GM23248 (cell line): ENCODE measurements around the gene RGS19. TPM values are rescaled to one million over a fixed set of nuclear protein-coding genes. Genes with fewer than 3 reads are reported as not detected.

ENCODE experiments used
- DNase-seq: peaks from one replicate; pipeline ENCODE4 v3.0.0-alpha.2; 2015
- H2AFZ ChIP-seq: fragments of 200-600 bp; sonication (generic); 2 replicates; pipeline ENCODE4 v1.6.1; 2016; ENCODE audit warnings: antibody characterized with exemption
- H3F3A ChIP-seq: fragments of 200-600 bp; sonication (generic); 2 replicates; pipeline ENCODE4 v1.6.1; 2016; ENCODE audit warnings: mild to moderate bottlenecking, antibody characterized with exemption, mixed run types; ENCODE audit not compliant: insufficient read depth
- H3K27ac ChIP-seq: fragments of 200-600 bp; sonication (generic); 2 replicates; pipeline ENCODE4 v1.5.1; 2016; ENCODE audit warnings: mild to moderate bottlenecking
- H3K27me3 ChIP-seq: fragments of 200-600 bp; sonication (generic); replicated peaks from 2 replicates; pipeline ENCODE4 v1.6.1; 2016; ENCODE audit warnings: mild to moderate bottlenecking; ENCODE audit not compliant: insufficient read depth
- H3K36me3 ChIP-seq: fragments of 200-600 bp; sonication (generic); 2 replicates; pipeline ENCODE4 v1.6.1; 2016; ENCODE audit warnings: low read depth, mild to moderate bottlenecking
- H3K4me1 ChIP-seq: fragments of 200-600 bp; sonication (generic); 2 replicates; pipeline ENCODE4 v1.6.1; 2016; ENCODE audit warnings: mild to moderate bottlenecking; ENCODE audit not compliant: insufficient read depth
- H3K4me2 ChIP-seq: fragments of 200-600 bp; sonication (generic); one replicate; pipeline ENCODE4 v1.6.1; 2016; ENCODE audit warnings: mild to moderate bottlenecking; ENCODE audit not compliant: unreplicated experiment
- H3K4me3 ChIP-seq: fragments of 200-600 bp; sonication (generic); 2 replicates; pipeline ENCODE4 v1.5.1; 2016; ENCODE audit warnings: mild to moderate bottlenecking
- H3K79me2 ChIP-seq: fragments of 200-600 bp; sonication (generic); 2 replicates; pipeline ENCODE4 v1.6.1; 2016; ENCODE audit warnings: mild to moderate bottlenecking; ENCODE audit not compliant: insufficient read depth
- H3K9ac ChIP-seq: fragments of 200-600 bp; sonication (generic); 2 replicates; pipeline ENCODE4 v1.6.1; 2016; ENCODE audit warnings: mild to moderate bottlenecking
- H3K9me2 ChIP-seq: fragments of 200-600 bp; sonication (generic); 2 replicates; pipeline ENCODE4 v1.6.1; 2016; ENCODE audit warnings: mixed run types, mild to moderate bottlenecking, moderate library complexity; ENCODE audit not compliant: insufficient read depth
- H3K9me3 ChIP-seq: fragments of 200-600 bp; sonication (generic); one replicate; pipeline ENCODE4 v1.6.1; 2017; ENCODE audit warnings: low read depth
- H4K20me1 ChIP-seq: fragments of 200-600 bp; sonication (generic); 2 replicates; pipeline ENCODE4 v1.6.0; 2016; ENCODE audit not compliant: insufficient read depth
- EZH2 ChIP-seq: fragments of 200-600 bp; sonication (generic); IDR thresholded peaks from 2 replicates; pipeline ENCODE4 v1.6.1; 2018; ENCODE audit warnings: antibody characterized with exemption, mild to moderate bottlenecking; ENCODE audit not compliant: insufficient read depth, poor library complexity, severe bottlenecking
- EZH2phosphoT487 ChIP-seq: fragments of 200-600 bp; sonication (generic); IDR thresholded peaks from 2 replicates; pipeline ENCODE4 v1.6.1; 2018; ENCODE audit warnings: antibody characterized with exemption, moderate library complexity, mild to moderate bottlenecking, low read depth; ENCODE audit not compliant: insufficient read depth
- WGBS, 2 experiments: methylation state at CpG; one replicate each; pipeline ENCODE4 v1.1.6; 2015 to 2017; ENCODE audit warnings: low lambda C conversion rate in 2 of 2, low coverage in 1 of 2; ENCODE audit errors: missing lambda C conversion rate in 2 of 2; 5-methylcytosine and 5-hydroxymethylcytosine counted together
- in situ Hi-C: fragments of 300-500 bp; cut with MboI; formaldehyde crosslinking; loops from 2 replicates; pipeline ENCODE4 v1.15.0; 2020
- polyA plus RNA-seq: library from polyadenylated mRNA; unstranded; fragments of >200 nt; fragmentation: Nextera tagmentation; extraction: Ambion mirVana; gene quantifications from 2 replicates; pipeline ENCODE4 v1.2.1, GENCODE V29; 2016
- total RNA-seq: library from RNA; depleted of rRNA; stranded (reverse); fragments of >200 nt; shearing (Covaris generic); gene quantifications from 2 replicates; pipeline ENCODE4 v1.2.3, GENCODE V29; 2014

The RGS19 gene
- total and polyA plus RNA-seq, 2 experiments from 2014 or later, result 13.2 to 18.7 TPM

DNA sequence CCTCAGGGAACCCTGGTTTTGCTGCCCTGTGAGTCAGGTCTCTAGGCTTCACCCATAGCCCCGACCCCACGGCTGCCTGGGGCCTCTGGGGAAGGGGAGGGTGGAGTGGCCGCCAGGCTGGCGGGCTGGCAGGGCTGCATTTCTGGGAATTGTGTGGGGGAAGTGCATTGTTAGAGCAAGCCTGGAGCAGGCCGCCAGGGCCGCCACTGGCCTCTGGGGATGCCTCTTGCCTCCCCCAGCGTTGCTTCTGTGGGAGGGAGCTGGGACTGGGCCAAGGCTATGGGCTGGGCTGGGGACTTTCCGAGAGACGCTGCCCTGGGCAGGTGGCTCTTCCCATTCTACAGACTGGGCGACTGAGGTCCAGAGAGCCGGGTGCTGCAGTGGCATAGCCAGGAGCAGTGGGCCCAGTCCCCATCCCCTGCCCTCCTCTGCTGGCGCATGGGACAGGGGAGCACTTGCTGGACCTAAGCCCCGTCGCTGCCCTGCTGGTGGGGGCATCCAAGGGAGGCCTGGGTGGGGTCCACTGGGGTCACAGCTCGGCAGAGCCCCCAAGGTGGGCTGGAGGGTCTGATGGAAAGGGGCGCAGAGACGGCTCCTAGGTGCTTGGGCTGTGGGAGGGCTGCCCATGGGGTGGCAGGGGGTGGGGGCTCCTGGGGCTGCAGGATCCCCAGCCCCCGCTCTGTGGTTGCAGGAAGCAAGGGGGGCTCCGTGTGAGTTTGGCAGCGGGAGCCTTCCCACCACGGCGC, 23.3 kb downstream of the RGS19 start:
- in situ Hi-C loops, result no loop called here
- Histone ChIP-seq H4K20me1 (no peaks in the 10 kb centered on the region), H3K27ac (no peak overlapping the region), H3K9me3 (no peaks in the 10 kb centered on the region), H3K79me2 (no peaks in the 10 kb centered on the region), H3F3A (no peaks in the 10 kb centered on the region), H3K9me2 (no peaks in the 10 kb centered on the region), H3K27me3 (no peaks in the 10 kb centered on the region), H3K4me3 (no peak overlapping the region), H3K4me2 (no peak overlapping the region), H3K4me1 (no peaks in the 10 kb centered on the region), H3K36me3 (no peaks in the 10 kb centered on the region), H2AFZ (no peak overlapping the region), H3K9ac (no peak overlapping the region)
- no peak for DNase-seq
- WGBS, 2 experiments, result 53 to 57% methylated on average over 19 to 22 of the region's 22 CpGs
- TF ChIP-seq EZH2 (no peak), EZH2phosphoT487 (no peak)

DNA sequence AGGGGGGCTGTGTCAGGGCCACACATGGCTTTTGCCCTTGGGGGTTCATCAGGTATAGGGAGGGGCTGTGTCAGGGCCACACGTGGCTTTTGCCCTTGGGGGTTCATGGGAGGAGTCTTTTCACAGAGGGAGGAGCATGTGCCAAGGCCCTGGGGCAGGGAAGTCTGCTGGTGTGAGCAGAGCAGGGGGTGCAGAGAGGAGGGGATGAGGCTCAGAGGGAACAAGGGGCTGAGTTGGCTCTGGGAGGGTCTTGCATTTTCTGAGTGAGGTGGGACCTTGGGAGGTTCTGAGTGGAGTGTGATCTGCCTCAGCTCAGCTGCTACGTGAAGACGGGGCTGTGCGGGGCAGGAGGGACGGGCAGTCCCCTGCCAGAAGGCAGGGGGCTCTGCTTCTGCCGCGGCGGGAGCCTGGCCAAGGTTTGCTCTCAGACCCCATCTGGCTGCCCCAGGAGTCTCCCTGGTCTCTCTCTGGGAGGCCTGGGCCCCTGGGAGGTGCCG, 23.9 kb downstream of the RGS19 start:
- H3F3A ChIP-seq, result no peaks in the 10 kb centered on the region
- H2AFZ ChIP-seq, result no peak overlapping the region
- H3K27me3 ChIP-seq, result no peaks in the 10 kb centered on the region
- no peak for DNase-seq
- 81 to 83% methylated on average over 7 to 9 of the region's 9 CpGs for WGBS, 2 experiments
- H3K79me2 ChIP-seq, result no peaks in the 10 kb centered on the region
- TF ChIP-seq EZH2 (no peak), EZH2phosphoT487 (no peak)
- H4K20me1 ChIP-seq, result no peaks in the 10 kb centered on the region
- in situ Hi-C loops, result no loop called here
- no peak overlapping the region for H3K4me3 ChIP-seq
- no peaks in the 10 kb centered on the region for H3K4me1 ChIP-seq
- H3K36me3 ChIP-seq, result no peaks in the 10 kb centered on the region
- no peaks in the 10 kb centered on the region for H3K9me3 ChIP-seq
- no peak overlapping the region for H3K27ac ChIP-seq
- no peak overlapping the region for H3K9ac ChIP-seq
- H3K4me2 ChIP-seq, result no peak overlapping the region
- H3K9me2 ChIP-seq, result no peaks in the 10 kb centered on the region

DNA sequence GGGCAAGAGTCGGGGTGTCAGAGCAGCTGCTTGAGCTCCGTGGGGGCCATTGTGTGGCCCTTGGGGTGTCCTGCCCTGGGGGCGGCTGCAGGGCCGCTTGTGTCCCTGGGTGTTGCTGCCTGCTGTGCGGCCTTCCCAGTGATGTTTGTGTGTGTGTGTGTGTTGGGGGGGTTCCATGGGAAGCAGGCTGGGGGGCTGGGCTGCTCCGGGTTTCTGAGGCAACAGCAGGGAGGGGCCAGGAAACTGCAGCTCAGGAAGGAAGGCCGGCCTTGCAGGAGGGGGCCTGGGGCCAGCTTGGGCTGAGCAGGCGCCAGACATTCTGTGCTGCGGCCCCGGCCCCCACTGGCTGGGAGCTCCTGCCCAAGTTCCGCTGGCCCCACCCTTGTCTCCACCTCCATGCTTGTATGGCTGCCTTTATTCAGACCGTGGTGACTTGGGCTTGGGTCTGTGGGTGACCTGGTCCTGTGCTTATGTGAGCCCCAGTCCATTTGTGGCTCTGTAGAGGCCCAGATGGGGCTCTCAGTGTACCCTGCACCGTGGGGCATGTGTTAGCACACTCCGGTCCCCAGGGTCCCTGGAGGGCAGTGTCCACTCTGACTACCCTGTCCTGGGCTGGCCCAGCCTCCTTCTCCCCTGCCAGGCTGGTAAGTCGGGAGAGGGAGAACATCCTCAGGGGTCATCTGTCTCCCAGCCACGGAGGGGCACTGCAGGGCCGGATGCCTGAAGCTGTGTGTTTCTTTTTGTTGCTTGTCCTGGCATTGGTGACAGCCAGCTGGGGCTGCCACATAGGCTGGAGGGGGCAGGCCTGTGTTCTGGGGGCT, 25.3 kb downstream of the RGS19 start:
- in situ Hi-C loops, result no loop called here
- H3K4me1 ChIP-seq, result no peaks in the 10 kb centered on the region
- no peaks in the 10 kb centered on the region for H3K27me3 ChIP-seq
- H3K9me2 ChIP-seq, result no peaks in the 10 kb centered on the region
- no peak overlapping the region for H3K4me3 ChIP-seq
- no peak overlapping the region for H3K4me2 ChIP-seq
- no peaks in the 10 kb centered on the region for H3K79me2 ChIP-seq
- 42 to 44% methylated on average over 16 to 17 of the region's 17 CpGs for WGBS, 2 experiments
- H3K27ac ChIP-seq, result no peak overlapping the region
- H4K20me1 ChIP-seq, result no peaks in the 10 kb centered on the region
- no peak overlapping the region for H2AFZ ChIP-seq
- no peak overlapping the region for H3K9ac ChIP-seq
- H3K9me3 ChIP-seq, result no peaks in the 10 kb centered on the region
- DNase-seq, result no peak
- H3K36me3 ChIP-seq, result no peaks in the 10 kb centered on the region
- TF ChIP-seq EZH2 (no peak), EZH2phosphoT487 (no peak)
- no peaks in the 10 kb centered on the region for H3F3A ChIP-seq

DNA sequence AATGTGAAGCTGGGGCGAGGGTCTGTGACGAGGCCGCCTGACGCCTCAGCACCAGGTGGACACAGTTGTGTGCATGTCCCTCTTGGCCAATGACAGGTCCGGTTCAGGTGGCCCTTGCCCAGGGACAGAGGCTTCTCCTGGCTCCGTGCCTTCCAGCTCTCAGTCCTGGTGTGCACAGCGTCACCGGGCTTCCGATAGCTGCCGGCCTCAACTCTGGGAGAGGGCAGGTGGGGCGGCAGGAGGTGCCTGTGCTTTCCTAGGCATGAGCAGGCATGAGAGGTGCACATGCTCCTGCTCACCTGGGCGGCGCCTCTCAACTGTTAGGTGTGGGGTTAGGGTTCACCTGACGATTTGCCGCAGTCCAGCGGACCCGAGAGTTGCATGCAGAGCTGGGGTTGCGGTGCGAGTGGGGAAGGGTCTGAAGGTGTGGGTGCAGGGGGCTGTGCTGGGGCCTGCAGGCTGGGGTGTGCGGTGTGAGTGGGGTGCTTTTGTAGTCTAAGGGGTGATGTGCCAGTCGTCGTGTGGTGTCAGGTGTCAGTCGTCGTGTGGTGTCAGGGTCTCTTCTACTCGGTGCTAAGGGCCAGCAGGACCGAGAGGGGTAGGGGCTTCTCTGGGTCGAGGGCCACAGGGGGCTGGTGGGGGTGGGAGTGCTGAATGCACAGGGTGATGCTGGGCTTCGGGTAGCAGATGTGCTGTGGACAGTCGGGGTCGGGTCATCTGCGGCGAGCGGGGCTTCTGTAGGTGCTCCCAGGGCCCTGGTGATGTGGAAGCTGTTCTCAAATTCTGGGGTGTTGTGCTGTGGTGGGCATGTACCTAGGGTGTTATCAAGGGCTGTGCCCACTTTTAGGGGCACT, 26.1 kb downstream of the RGS19 start:
- H3K36me3 ChIP-seq, result no peaks in the 10 kb centered on the region
- H3K9me2 ChIP-seq, result no peaks in the 10 kb centered on the region
- H3K4me2 ChIP-seq, result no peak overlapping the region
- no peak overlapping the region for H2AFZ ChIP-seq
- no peak for TF ChIP-seq EZH2
- TF ChIP-seq EZH2phosphoT487, result no peak
- H3F3A ChIP-seq, result no peaks in the 10 kb centered on the region
- no peaks in the 10 kb centered on the region for H3K4me1 ChIP-seq
- H3K27me3 ChIP-seq, result no peaks in the 10 kb centered on the region
- DNase-seq, result no peak
- H3K9me3 ChIP-seq, result no peaks in the 10 kb centered on the region
- no peak overlapping the region for H3K27ac ChIP-seq
- no peaks in the 10 kb centered on the region for H3K79me2 ChIP-seq
- in situ Hi-C loops, result no loop called here
- no peak overlapping the region for H3K4me3 ChIP-seq
- WGBS, 2 experiments, result 81 to 82% methylated on average over 28 to 33 of the region's 33 CpGs
- no peaks in the 10 kb centered on the region for H4K20me1 ChIP-seq
- H3K9ac ChIP-seq, result no peak overlapping the region
